ENCODE data around the gene ZBTB7C. TPM values are rescaled to one million over a fixed set of nuclear protein-coding genes. Genes with fewer than 3 reads are reported as not detected.

Gene ZBTB7C
- total RNA-seq, 2 experiments from 2014 or later: not detected

DNA sequence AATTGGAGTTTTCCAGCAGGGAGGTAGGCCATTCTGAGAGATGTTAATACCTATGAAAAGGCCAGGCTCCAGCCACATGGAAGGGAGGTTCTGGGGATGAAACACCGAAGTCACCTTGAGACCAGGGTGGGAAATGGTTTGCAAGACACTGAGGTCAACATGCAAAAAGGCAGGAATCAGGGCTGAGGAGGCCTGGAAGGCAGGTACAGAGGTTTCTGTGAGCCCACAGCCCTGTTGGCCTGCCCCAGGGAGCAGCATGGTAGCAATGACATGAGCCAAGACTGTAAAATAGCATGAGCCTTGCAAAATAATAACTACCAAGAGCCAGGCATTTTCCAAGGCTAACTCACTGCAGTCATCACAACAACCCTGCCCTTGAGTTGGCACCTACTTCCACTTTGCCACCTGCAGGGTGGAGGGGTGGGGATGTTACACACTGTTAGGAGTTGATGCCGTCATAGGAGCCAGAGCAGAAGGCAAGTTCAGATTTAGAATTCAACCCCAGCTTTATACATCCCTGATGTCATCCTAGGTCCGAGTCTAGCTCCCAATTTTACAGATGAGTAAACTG, 61.3 kb downstream of the ZBTB7C start:
- ChIA-PET POLR2A (no interaction called here), CTCF (no interaction called here)
- no peaks in the 10 kb centered on the region for H3K4me1 Mint-ChIP-seq (ENCODE audit: low read depth)
- TF ChIP-seq, protein P1, sequence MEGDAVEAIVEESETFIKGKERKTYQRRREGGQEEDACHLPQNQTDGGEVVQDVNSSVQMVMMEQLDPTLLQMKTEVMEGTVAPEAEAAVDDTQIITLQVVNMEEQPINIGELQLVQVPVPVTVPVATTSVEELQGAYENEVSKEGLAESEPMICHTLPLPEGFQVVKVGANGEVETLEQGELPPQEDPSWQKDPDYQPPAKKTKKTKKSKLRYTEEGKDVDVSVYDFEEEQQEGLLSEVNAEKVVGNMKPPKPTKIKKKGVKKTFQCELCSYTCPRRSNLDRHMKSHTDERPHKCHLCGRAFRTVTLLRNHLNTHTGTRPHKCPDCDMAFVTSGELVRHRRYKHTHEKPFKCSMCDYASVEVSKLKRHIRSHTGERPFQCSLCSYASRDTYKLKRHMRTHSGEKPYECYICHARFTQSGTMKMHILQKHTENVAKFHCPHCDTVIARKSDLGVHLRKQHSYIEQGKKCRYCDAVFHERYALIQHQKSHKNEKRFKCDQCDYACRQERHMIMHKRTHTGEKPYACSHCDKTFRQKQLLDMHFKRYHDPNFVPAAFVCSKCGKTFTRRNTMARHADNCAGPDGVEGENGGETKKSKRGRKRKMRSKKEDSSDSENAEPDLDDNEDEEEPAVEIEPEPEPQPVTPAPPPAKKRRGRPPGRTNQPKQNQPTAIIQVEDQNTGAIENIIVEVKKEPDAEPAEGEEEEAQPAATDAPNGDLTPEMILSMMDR (IDR thresholded peaks at IDR 0.05): no peak
- ATAC-seq (no peak), DNase-seq (no peak)
- H3K27me3 Mint-ChIP-seq: no peaks in the 10 kb centered on the region
- intact Hi-C loops (cut with micrococcal nuclease): no loop called here
- H3K9me3 Mint-ChIP-seq: no peaks in the 10 kb centered on the region
- no peaks in the 10 kb centered on the region for H3K36me3 Mint-ChIP-seq (ENCODE audit: low read depth)
- H3K4me3 Mint-ChIP-seq: no peak overlapping the region
- H3K27ac Mint-ChIP-seq: no peak overlapping the region

DNA sequence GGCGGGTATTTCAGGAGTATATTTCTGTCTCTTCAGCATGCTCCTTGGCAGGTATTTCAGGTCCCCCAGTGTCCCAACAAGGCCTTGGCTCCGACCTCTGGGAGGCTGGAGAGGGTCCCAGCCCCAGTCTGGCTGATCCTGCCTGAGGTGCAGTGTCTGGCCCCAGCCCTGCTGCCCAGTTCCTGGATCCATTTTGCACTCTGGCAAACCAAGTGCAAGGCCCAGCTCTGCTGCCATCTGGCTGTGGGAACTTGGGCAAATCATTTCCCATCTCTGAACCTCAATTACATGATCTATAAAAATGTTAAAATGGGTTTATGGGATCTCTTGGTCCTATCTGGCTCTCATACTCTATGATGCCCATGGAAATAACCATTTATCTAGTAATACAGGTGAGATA, 63.6 kb downstream of the ZBTB7C start:
- Mint-ChIP-seq H3K27ac (no peak overlapping the region), H3K9me3 (no peaks in the 10 kb centered on the region), H3K27me3 (no peaks in the 10 kb centered on the region), H3K4me1 (ENCODE audit: low read depth) (no peaks in the 10 kb centered on the region), H3K4me3 (no peak overlapping the region), H3K36me3 (ENCODE audit: low read depth) (no peaks in the 10 kb centered on the region)
- ATAC-seq: no peak
- intact Hi-C loops (cut with micrococcal nuclease): no loop called here
- ChIA-PET POLR2A (no interaction called here), CTCF (no interaction called here)
- DNase-seq: no peak
- TF ChIP-seq, protein P1 (IDR thresholded peaks at IDR 0.05): no peak

DNA sequence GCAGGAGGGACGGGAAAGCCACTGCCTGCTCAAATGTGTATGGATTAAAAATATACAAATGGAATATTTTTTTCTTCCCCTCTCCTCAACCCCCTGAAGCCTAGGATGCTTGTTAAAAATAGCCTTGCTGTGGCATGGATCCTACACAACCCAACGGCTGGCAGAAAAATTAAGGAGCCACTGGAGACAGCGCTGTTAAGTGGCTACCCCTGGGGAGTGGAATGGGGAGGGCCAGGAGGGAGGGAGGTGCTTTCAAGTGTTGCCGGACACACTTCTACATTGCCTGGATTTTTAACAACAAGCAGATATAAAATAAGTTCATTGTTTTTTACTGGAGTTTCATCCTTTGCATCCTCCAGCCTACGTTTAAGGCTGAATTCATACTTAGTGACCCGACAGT, 66.6 kb downstream of the ZBTB7C start:
- H3K27me3 Mint-ChIP-seq: no peaks in the 10 kb centered on the region
- H3K27ac Mint-ChIP-seq: no peak overlapping the region
- no peak overlapping the region for H3K4me3 Mint-ChIP-seq
- no peaks in the 10 kb centered on the region for H3K36me3 Mint-ChIP-seq (ENCODE audit: low read depth)
- TF ChIP-seq, protein P1 (IDR thresholded peaks at IDR 0.05): no peak
- ChIA-PET POLR2A (no interaction called here), CTCF (no interaction called here)
- DNase-seq (no peak), ATAC-seq (no peak)
- no peaks in the 10 kb centered on the region for H3K9me3 Mint-ChIP-seq
- no peaks in the 10 kb centered on the region for H3K4me1 Mint-ChIP-seq (ENCODE audit: low read depth)
- intact Hi-C loops (cut with micrococcal nuclease): no loop called here

DNA sequence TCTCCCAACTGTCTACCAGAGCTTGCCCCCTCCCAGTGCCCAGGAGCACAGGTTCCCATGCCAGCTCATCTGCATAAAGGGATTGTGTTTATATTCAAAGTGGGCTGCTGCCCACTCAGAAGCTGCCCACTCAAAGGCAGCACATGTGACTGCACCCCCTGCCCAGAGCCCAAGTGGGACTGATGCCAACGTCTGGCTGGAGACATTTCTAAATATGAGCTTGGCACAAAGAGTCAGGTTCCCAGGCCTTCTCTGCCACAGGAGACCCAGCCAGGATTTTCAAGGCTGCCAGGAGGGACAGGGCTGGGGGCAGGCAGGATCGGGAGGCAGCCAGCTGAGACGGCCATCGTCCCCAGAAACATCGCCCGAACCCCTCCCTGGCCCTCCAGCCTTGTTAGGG, 67.1 kb downstream of the ZBTB7C start:
- no peaks in the 10 kb centered on the region for H3K9me3 Mint-ChIP-seq
- ATAC-seq: no peak
- ChIA-PET POLR2A (no interaction called here), CTCF (no interaction called here)
- no peaks in the 10 kb centered on the region for H3K36me3 Mint-ChIP-seq (ENCODE audit: low read depth)
- intact Hi-C loops (cut with micrococcal nuclease): no loop called here
- no peaks in the 10 kb centered on the region for H3K27me3 Mint-ChIP-seq
- no peak for DNase-seq
- H3K4me3 Mint-ChIP-seq: no peak overlapping the region
- no peaks in the 10 kb centered on the region for H3K4me1 Mint-ChIP-seq (ENCODE audit: low read depth)
- H3K27ac Mint-ChIP-seq: no peak overlapping the region
- TF ChIP-seq, protein P1 (IDR thresholded peaks at IDR 0.05): no peak

DNA sequence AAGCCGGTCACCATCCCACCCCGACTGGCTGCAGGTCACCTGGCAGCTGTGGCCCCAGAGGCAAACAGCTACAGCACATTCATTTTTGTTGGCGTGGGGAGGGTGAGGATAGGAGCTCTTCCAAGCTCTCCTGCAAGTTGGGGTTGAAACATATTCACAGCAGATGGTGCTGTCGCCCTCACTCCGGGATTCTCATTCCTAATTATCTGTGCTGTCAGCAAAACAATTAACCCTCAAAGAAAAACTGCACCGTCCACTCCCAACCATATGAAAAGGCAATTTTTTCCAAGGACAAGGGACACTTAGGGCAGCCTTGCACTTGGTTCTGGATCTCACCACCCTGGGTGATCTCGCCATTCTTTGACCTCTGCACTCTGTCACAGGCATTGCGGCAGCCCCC, 68.6 kb downstream of the ZBTB7C start:
- TF ChIP-seq, protein P1 (IDR thresholded peaks at IDR 0.05): no peak
- Mint-ChIP-seq H3K27ac (no peak overlapping the region), H3K36me3 (ENCODE audit: low read depth) (no peaks in the 10 kb centered on the region), H3K27me3 (no peaks in the 10 kb centered on the region), H3K4me1 (ENCODE audit: low read depth) (no peaks in the 10 kb centered on the region), H3K4me3 (no peak overlapping the region), H3K9me3 (no peaks in the 10 kb centered on the region)
- intact Hi-C loops (cut with micrococcal nuclease): no loop called here
- no peak for ATAC-seq
- no peak for DNase-seq
- ChIA-PET CTCF (no interaction called here), POLR2A (interaction anchor here (1.1 kb wide), 1 partner anchor 10 kb away, joined by 4 read pairs; no protein-coding TSS in a partner anchor)

Data from activated CD8-positive, alpha-beta T cell treated with anti-CD3 and anti-CD28 coated beads for 36 hours (primary cell).